GM23338 (cell line): ENCODE results near the gene SIN3B. TPM values are rescaled to one million over a fixed set of nuclear protein-coding genes. Genes with fewer than 3 reads are reported as not detected.

Source experiments
- ATAC-seq: fragments of 200-7000 bp; cut with Tn5 transposase; 3 replicates; pipeline ENCODE4 v1.9.1; 2020
- DNase-seq: peaks from one replicate; pipeline ENCODE4 v3.0.0-alpha.2; 2015; ENCODE audit warnings: low spot score
- H2AFZ ChIP-seq: fragments of 200-600 bp; sonication (generic); 2 replicates; pipeline ENCODE4 v1.8.0; 2016; ENCODE audit warnings: antibody characterized with exemption, mild to moderate bottlenecking, moderate library complexity
- H3F3A ChIP-seq: fragments of 200-600 bp; sonication (generic); replicated peaks from 2 replicates; pipeline ENCODE4 v1.8.0; 2017; ENCODE audit warnings: antibody characterized with exemption, mixed run types, low read depth
- H3K27ac ChIP-seq: fragments of 200-600 bp; sonication (generic); 2 replicates; pipeline ENCODE4 v1.6.1; 2016; ENCODE audit warnings: low read depth
- H3K27me3 ChIP-seq: fragments of 200-600 bp; sonication (generic); 2 replicates; pipeline ENCODE4 v1.8.0; 2016; ENCODE audit warnings: mild to moderate bottlenecking, mixed run types, moderate library complexity; ENCODE audit not compliant: insufficient read depth
- H3K36me3 ChIP-seq: fragments of 200-600 bp; sonication (generic); 2 replicates; pipeline ENCODE4 v1.8.0; 2016; ENCODE audit warnings: mild to moderate bottlenecking; ENCODE audit not compliant: insufficient read depth
- H3K4me1 ChIP-seq: fragments of 200-600 bp; sonication (generic); 2 replicates; pipeline ENCODE4 v1.8.0; 2016; ENCODE audit warnings: mild to moderate bottlenecking, moderate library complexity; ENCODE audit not compliant: insufficient read depth
- H3K4me2 ChIP-seq: fragments of 200-600 bp; sonication (generic); 2 replicates; pipeline ENCODE4 v1.7.1; 2017; ENCODE audit warnings: mixed run types
- H3K4me3 ChIP-seq: fragments of 200-600 bp; sonication (generic); 2 replicates; pipeline ENCODE4 v1.6.1; 2016; ENCODE audit warnings: mixed run types
- H3K79me2 ChIP-seq: fragments of 200-600 bp; sonication (generic); replicated peaks from 2 replicates; pipeline ENCODE4 v1.8.0; 2017; ENCODE audit warnings: mild to moderate bottlenecking; ENCODE audit not compliant: insufficient read depth
- H3K9me2 ChIP-seq: fragments of 200-600 bp; sonication (generic); 2 replicates; pipeline ENCODE4 v1.8.0; 2017; ENCODE audit not compliant: insufficient read depth
- H4K20me1 ChIP-seq: fragments of 200-600 bp; sonication (generic); replicated peaks from 2 replicates; pipeline ENCODE4 v1.8.0; 2017; ENCODE audit warnings: mild to moderate bottlenecking; ENCODE audit not compliant: insufficient read depth
- H3K27ac Mint-ChIP-seq: 2 replicates; pipeline ENCODE4 v1.8.0; 2020; ENCODE audit warnings: inconsistent platforms, mild to moderate bottlenecking, moderate library complexity, mixed read lengths
- H3K27me3 Mint-ChIP-seq: 3 replicates; pipeline ENCODE4 v1.8.0; 2022; ENCODE audit warnings: low read depth, mild to moderate bottlenecking, moderate library complexity, mixed read lengths, inconsistent platforms; ENCODE audit not compliant: insufficient read depth, poor library complexity
- H3K36me3 Mint-ChIP-seq: 3 replicates; pipeline ENCODE4 v1.8.0; 2021; ENCODE audit warnings: low read depth, mild to moderate bottlenecking, inconsistent platforms, moderate library complexity, mixed read lengths
- H3K4me1 Mint-ChIP-seq: 3 replicates; pipeline ENCODE4 v1.8.0; 2020; ENCODE audit warnings: mild to moderate bottlenecking, inconsistent platforms, mixed read lengths
- H3K4me3 Mint-ChIP-seq: 3 replicates; pipeline ENCODE4 v1.8.0; 2021; ENCODE audit warnings: moderate library complexity, mild to moderate bottlenecking, inconsistent platforms, mixed read lengths
- H3K9me3 Mint-ChIP-seq: 3 replicates; pipeline ENCODE4 v1.8.0; 2020; ENCODE audit warnings: moderate library complexity, mild to moderate bottlenecking, inconsistent platforms, mixed read lengths
- CREB1 ChIP-seq: fragments of 250-450 bp; sonication (Bioruptor Pico); IDR thresholded peaks from 2 replicates; pipeline ENCODE4 v1.5.0; 2020; ENCODE audit warnings: low read depth, mild to moderate bottlenecking, moderate library complexity
- EZH2 ChIP-seq: fragments of 200-600 bp; sonication (generic); IDR thresholded peaks from one replicate; pipeline ENCODE4 v1.8.0; 2017; ENCODE audit warnings: antibody characterized with exemption, mild to moderate bottlenecking, low read depth; ENCODE audit not compliant: unreplicated experiment
- EZH2phosphoT487 ChIP-seq: fragments of 200-600 bp; sonication (generic); IDR thresholded peaks from one replicate; pipeline ENCODE4 v1.8.1; 2018; ENCODE audit warnings: antibody characterized with exemption; ENCODE audit not compliant: unreplicated experiment
- JUNB ChIP-seq: IDR thresholded peaks from one replicate; pipeline ENCODE4 v1.6.1; 2016; ENCODE audit warnings: antibody characterized with exemption; ENCODE audit not compliant: unreplicated experiment
- NANOG ChIP-seq: IDR thresholded peaks from 2 replicates; pipeline ENCODE4 v1.6.1; 2016; ENCODE audit warnings: antibody characterized with exemption, borderline replicate concordance
- POLR2AphosphoS5 ChIP-seq: IDR thresholded peaks from 2 replicates; pipeline ENCODE4 v1.6.1; 2016; ENCODE audit warnings: antibody characterized with exemption, low read depth
- REST ChIP-seq: IDR thresholded peaks from one replicate; pipeline ENCODE4 v1.6.1; 2018; ENCODE audit warnings: antibody characterized with exemption; ENCODE audit not compliant: unreplicated experiment
- STAT1 ChIP-seq: IDR thresholded peaks from one replicate; pipeline ENCODE4 v1.6.1; 2016; ENCODE audit warnings: antibody characterized with exemption; ENCODE audit not compliant: unreplicated experiment
- ZNF114 ChIP-seq: fragments of 250-450 bp; sonication (Bioruptor Pico); IDR thresholded peaks from 2 replicates; pipeline ENCODE4 v1.5.0; 2020; ENCODE audit warnings: mild to moderate bottlenecking, moderate library complexity
- ZNF331 ChIP-seq: fragments of 250-450 bp; sonication (Bioruptor Pico); IDR thresholded peaks from 2 replicates; pipeline ENCODE4 v1.5.0; 2020; ENCODE audit warnings: low read depth, mild to moderate bottlenecking, moderate library complexity
- ZNF462 ChIP-seq: fragments of 250-450 bp; sonication (Bioruptor Pico); IDR thresholded peaks from 2 replicates; pipeline ENCODE4 v1.5.0; 2020; ENCODE audit warnings: mild to moderate bottlenecking, moderate library complexity
- polyA plus RNA-seq: library from polyadenylated mRNA; unstranded; fragments of >200 nt; fragmentation: Nextera tagmentation; extraction: Ambion mirVana; gene quantifications from 2 replicates; pipeline ENCODE4 v1.2.1, GENCODE V29; 2016
- total RNA-seq: library from RNA; depleted of rRNA; stranded (reverse); fragments of >200 nt; shearing (Covaris generic); gene quantifications from 2 replicates; pipeline ENCODE4 v1.2.3, GENCODE V29; 2014
- TF ChIP-seq, protein P1 (sequence below): IDR thresholded peaks from 2 replicates; pipeline ENCODE4 v1.6.1; 2016; ENCODE audit warnings: antibody characterized with exemption
- TF ChIP-seq, protein P2 (sequence below), 2 experiments: fragments of 200-600 bp in 1 of 2; sonication (generic) in 1 of 2; conservative IDR thresholded peaks; 2 replicates each; pipeline versions ENCODE4 v1.5.1 to v1.6.1; 2016 to 2017; ENCODE audit warnings: antibody characterized with exemption in 2 of 2, low read depth in 2 of 2, mild to moderate bottlenecking in 2 of 2, moderate library complexity in 1 of 2

The SIN3B gene
- total and polyA plus RNA-seq, 2 experiments from 2014 or later, result 37.6 to 68.6 TPM

GRCh38 chr19:16822648-16823047, 6.5 kb upstream of the SIN3B start:
- peak overlapping the region; percentile 83; the same call in 1 of the 2 replicates for H3K27ac ChIP-seq
- H3F3A ChIP-seq, result 0 out of 2 replicates have a peak, but pooled peaks cover 10% of the 10 kb centered on the region
- no peaks in the 10 kb centered on the region for H3K27me3 ChIP-seq
- peak overlapping the region; percentile 86 for H3K27ac Mint-ChIP-seq
- H3K4me2 ChIP-seq, result no peak overlapping the region
- no peak overlapping the region for H3K4me3 ChIP-seq
- H3K36me3 Mint-ChIP-seq, result peaks cover 4% of the 10 kb centered on the region; the same call in 2 of the 3 replicates
- H3K36me3 ChIP-seq, result no peaks in the 10 kb centered on the region
- peaks cover 8% of the 10 kb centered on the region; the same call in 1 of the 2 replicates for H3K9me2 ChIP-seq
- H2AFZ ChIP-seq, result peak overlapping the region; percentile 70
- peaks cover 28% of the 10 kb centered on the region for H3K4me1 Mint-ChIP-seq
- peaks cover 23% of the 10 kb centered on the region for H3K4me1 ChIP-seq
- ATAC-seq (no peak), DNase-seq (no peak)
- peaks cover under 1% of the 10 kb centered on the region; the same call in 2 of the 3 replicates for H3K9me3 Mint-ChIP-seq
- no peaks in the 10 kb centered on the region for H3K79me2 ChIP-seq
- H3K4me3 Mint-ChIP-seq, result no peak overlapping the region
- peaks cover 15% of the 10 kb centered on the region for H3K27me3 Mint-ChIP-seq
- no peaks in the 10 kb centered on the region for H4K20me1 ChIP-seq
- TF ChIP-seq, protein P1, sequence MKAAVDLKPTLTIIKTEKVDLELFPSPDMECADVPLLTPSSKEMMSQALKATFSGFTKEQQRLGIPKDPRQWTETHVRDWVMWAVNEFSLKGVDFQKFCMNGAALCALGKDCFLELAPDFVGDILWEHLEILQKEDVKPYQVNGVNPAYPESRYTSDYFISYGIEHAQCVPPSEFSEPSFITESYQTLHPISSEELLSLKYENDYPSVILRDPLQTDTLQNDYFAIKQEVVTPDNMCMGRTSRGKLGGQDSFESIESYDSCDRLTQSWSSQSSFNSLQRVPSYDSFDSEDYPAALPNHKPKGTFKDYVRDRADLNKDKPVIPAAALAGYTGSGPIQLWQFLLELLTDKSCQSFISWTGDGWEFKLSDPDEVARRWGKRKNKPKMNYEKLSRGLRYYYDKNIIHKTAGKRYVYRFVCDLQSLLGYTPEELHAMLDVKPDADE, result no peak
- no peak for TF ChIP-seq EZH2phosphoT487
- TF ChIP-seq, protein P2, sequence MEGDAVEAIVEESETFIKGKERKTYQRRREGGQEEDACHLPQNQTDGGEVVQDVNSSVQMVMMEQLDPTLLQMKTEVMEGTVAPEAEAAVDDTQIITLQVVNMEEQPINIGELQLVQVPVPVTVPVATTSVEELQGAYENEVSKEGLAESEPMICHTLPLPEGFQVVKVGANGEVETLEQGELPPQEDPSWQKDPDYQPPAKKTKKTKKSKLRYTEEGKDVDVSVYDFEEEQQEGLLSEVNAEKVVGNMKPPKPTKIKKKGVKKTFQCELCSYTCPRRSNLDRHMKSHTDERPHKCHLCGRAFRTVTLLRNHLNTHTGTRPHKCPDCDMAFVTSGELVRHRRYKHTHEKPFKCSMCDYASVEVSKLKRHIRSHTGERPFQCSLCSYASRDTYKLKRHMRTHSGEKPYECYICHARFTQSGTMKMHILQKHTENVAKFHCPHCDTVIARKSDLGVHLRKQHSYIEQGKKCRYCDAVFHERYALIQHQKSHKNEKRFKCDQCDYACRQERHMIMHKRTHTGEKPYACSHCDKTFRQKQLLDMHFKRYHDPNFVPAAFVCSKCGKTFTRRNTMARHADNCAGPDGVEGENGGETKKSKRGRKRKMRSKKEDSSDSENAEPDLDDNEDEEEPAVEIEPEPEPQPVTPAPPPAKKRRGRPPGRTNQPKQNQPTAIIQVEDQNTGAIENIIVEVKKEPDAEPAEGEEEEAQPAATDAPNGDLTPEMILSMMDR (conservative IDR thresholded peaks at IDR 0.05; ENCODE audit: low read depth in 2 of 2), result no peak
- no peak for TF ChIP-seq REST
- TF ChIP-seq POLR2AphosphoS5, result no peak
- TF ChIP-seq STAT1, result no peak
- TF ChIP-seq JUNB, result no peak
- TF ChIP-seq ZNF462 (CRISPR knock-in tag), result no peak
- no peak for TF ChIP-seq ZNF331 (CRISPR knock-in tag)
- no peak for TF ChIP-seq NANOG
- TF ChIP-seq CREB1 (CRISPR knock-in tag), result no peak
- no peak for TF ChIP-seq ZNF114
- no peak for TF ChIP-seq EZH2
